ENCODE results near the gene CDK18. TPM values are rescaled to one million over a fixed set of nuclear protein-coding genes. Genes with fewer than 3 reads are reported as not detected.
A peak's percentile ranks its signal among the peaks of the same experiment; 100 is the strongest.

CDK18 gene
- total RNA-seq, 1 donor: 0.94 TPM

GRCh38 chr1:205492201-205492667 lies 12.2 kb upstream of the CDK18 start:
- Histone ChIP-seq H3K27me3 (ENCODE audit: insufficient read depth, low read length) (peaks cover 8% of the 10 kb centered on the region), H3K4me1 (ENCODE audit: insufficient read depth, low read length) (no peaks in the 10 kb centered on the region)

GRCh38 chr1:205492774-205493173 lies 11.7 kb upstream of the CDK18 start:
- Histone ChIP-seq H3K27me3 (ENCODE audit: insufficient read depth, low read length) (peaks cover 8% of the 10 kb centered on the region), H3K9me3 (ENCODE audit: low read depth, low read length) (no peaks in the 10 kb centered on the region), H3K4me3 (ENCODE audit: low read length) (no peak overlapping the region), H3K4me1 (ENCODE audit: insufficient read depth, low read length) (no peaks in the 10 kb centered on the region)

More at GRCh38 chr1:205492201-205492667, 12.2 kb upstream of the CDK18 start:
- Histone ChIP-seq H3K9me3 (ENCODE audit: low read depth, low read length) (no peaks in the 10 kb centered on the region), H3K4me3 (ENCODE audit: low read length) (no peak overlapping the region)

DNA sequence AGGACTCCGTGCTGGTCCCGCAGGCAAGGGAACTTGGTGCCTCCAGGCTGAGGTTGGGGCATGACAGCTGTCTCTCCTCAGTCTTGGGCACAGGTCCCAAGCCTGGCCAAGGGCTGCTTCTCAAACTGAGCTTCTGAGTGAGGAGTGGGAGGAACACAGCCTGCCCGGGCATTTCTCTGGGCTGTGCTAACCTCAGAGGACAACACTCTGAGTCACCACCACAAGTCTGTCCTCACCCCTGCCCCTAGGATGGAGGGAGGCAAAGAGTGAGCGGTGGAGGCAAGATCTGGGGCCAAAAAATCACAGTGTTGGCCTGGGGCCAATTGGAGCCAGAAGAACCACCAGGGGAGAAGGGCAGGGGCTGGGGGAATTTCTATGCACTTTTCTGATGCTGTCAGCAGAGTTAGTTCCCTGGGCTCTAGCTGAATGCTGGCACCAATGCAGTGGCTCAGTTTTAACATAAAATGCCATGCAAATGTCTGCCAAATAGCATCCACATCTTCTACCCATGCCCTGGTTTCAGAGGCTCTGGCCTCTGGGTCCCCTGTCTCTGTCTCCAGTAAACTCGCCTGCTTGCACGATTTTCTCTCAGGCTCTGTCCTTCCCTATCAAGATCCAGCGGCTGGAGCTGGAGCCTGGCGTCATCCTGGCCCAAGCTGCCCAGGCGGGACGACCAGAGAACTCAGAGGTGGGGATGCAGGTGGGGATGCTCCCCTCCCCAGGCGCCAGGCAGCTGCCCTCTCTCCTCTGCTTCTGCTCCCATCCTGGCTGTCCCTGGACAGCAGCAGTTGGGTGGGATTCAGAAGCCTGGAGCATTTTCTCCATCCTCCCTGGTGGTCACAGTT lies 11.0 kb upstream of the CDK18 start:
- Histone ChIP-seq H3K4me3 (ENCODE audit: low read length) (no peak overlapping the region), H3K9me3 (ENCODE audit: low read depth, low read length) (no peaks in the 10 kb centered on the region), H3K27me3 (ENCODE audit: insufficient read depth, low read length) (peaks cover 8% of the 10 kb centered on the region), H3K4me1 (ENCODE audit: insufficient read depth, low read length) (no peaks in the 10 kb centered on the region)

DNA sequence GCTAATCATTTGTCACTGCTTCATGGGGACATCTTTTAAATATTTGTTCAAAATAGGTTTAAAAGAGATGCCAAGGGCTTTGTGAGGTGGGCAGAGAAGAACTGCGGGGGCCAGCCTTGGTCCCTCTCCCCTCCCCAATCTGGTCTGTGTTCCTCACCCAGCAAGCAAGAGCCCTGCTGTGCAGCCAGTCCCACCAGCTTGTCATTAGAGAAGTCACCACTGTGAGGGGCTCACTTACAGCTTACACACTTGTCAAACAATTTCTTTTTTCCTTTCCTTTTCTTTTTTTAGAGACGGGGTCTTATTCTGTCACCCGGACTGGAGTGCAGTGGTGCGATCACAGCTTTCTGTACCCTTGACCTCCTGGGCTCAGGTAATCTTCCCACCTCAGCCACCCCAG lies 10.4 kb upstream of the CDK18 start:
- Histone ChIP-seq H3K27me3 (ENCODE audit: insufficient read depth, low read length) (peaks cover 4% of the 10 kb centered on the region), H3K4me1 (ENCODE audit: insufficient read depth, low read length) (no peaks in the 10 kb centered on the region), H3K4me3 (ENCODE audit: low read length) (no peak overlapping the region), H3K9me3 (ENCODE audit: low read depth, low read length) (no peaks in the 10 kb centered on the region)

DNA sequence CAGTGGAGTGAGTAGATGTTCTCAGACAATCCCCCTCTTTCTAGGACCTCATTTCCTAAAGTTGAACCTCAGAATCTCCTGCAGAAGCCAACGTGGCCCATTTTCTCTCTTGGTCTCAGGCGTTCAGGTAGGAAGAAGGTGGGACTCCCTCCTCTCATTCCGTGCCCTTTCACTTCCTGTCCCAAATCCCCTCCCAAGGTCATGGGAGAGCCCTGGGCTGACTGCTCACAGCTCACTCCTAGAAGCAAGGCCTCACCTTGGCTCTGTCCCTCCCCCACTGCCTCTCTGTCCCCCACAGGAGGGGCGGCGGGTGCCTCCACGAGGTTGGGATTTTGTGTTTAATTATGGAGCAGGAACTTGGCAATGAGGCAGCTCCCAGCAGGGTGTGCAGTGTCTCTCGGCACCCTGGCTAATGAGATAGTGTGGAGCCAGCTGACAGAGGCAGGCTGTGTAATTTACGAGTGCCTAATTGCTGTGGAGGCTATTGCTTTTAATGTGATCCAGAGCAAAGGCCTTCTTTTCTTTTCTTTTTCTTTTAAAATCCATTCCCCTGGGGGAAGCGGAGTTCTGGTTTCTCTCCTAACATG lies 9.1 kb upstream of the CDK18 start:
- Histone ChIP-seq H3K4me3 (ENCODE audit: low read length) (no peak overlapping the region), H3K27me3 (ENCODE audit: insufficient read depth, low read length) (peaks cover 4% of the 10 kb centered on the region), H3K4me1 (ENCODE audit: insufficient read depth, low read length) (no peaks in the 10 kb centered on the region), H3K9me3 (ENCODE audit: low read depth, low read length) (no peaks in the 10 kb centered on the region)

DNA sequence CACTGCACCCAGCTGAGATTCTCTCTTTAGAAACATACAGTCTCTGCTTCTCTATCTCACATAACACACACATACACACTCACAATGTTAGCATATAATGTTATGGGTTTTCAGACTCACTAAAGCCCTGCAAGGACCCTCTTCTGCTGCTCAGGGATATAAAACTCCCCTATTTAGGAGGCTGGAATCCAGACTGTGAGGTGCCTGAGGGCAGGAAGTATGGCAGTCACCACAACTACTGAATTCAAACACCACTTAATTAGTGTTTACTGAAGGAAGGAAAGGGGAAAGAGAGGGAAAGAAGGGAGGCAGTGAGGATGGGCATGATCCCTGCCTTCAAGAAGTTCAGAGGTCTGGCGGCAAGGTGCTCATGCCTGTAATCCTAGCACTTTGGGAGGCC lies 7.8 kb upstream of the CDK18 start:
- no peaks in the 10 kb centered on the region for H3K4me1 ChIP-seq (ENCODE audit: insufficient read depth, low read length)
- no peak overlapping the region for H3K4me3 ChIP-seq (ENCODE audit: low read length)
- H3K27me3 ChIP-seq (ENCODE audit: insufficient read depth, low read length): peaks cover 4% of the 10 kb centered on the region
- H3K9me3 ChIP-seq (ENCODE audit: low read depth, low read length): no peaks in the 10 kb centered on the region

DNA sequence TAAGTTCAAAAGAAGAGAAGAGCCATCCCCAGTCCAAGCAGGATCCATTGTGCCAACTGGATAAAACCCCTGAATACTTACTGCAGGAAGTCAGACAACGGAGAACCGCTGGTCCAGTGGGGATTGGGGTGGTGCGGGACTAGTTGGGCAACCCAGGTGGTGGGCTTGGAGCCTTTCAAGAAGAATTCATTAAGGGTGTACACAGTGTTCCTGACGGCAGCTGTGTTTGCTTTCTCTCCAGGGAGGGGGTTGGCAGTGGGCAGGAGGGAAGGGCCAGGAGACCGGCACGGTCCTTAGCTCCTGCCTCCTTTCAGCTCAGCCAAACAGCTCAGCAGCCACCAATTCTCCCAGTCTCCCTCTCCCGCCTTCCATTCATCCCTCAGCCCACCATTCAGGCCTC lies 7.1 kb upstream of the CDK18 start:
- Histone ChIP-seq H3K9me3 (ENCODE audit: low read depth, low read length) (no peaks in the 10 kb centered on the region), H3K4me1 (ENCODE audit: insufficient read depth, low read length) (no peaks in the 10 kb centered on the region), H3K4me3 (ENCODE audit: low read length) (no peak overlapping the region), H3K27me3 (ENCODE audit: insufficient read depth, low read length) (peaks cover 4% of the 10 kb centered on the region)

DNA sequence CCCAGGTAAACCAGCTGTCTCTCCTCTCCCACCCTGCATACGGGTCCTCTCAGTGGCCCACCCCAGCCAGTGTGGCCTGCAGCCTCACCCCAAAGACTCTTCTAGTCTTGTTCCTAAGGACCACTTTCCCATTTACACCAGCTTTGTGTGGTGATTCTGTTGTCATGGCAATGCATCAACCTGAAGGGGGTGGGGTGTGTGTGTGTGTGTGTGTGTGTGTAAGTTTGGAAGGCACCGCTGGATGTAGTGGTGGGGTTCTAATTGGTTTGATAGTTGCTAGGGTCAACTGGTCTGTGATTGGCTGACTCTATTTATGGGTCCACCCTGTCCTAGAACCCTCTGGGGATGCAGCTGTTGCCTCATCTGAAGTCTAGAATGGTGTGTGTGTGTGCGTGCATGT lies 4.7 kb upstream of the CDK18 start:
- Histone ChIP-seq H3K4me1 (ENCODE audit: insufficient read depth, low read length) (no peaks in the 10 kb centered on the region), H3K27me3 (ENCODE audit: insufficient read depth, low read length) (no peaks in the 10 kb centered on the region), H3K4me3 (ENCODE audit: low read length) (no peak overlapping the region), H3K9me3 (ENCODE audit: low read depth, low read length) (no peaks in the 10 kb centered on the region)

- no peaks in the 10 kb centered on the region for H3K9me3 ChIP-seq (ENCODE audit: low read depth, low read length)
- H3K27me3 ChIP-seq (ENCODE audit: insufficient read depth, low read length): no peaks in the 10 kb centered on the region
- H3K4me3 ChIP-seq (ENCODE audit: low read length): no peak overlapping the region
- H3K4me1 ChIP-seq (ENCODE audit: insufficient read depth, low read length): peaks cover 7% of the 10 kb centered on the region
These were observed 3.9 kb upstream of the CDK18 start for GRCh38 chr1:205500240-205501233.

DNA sequence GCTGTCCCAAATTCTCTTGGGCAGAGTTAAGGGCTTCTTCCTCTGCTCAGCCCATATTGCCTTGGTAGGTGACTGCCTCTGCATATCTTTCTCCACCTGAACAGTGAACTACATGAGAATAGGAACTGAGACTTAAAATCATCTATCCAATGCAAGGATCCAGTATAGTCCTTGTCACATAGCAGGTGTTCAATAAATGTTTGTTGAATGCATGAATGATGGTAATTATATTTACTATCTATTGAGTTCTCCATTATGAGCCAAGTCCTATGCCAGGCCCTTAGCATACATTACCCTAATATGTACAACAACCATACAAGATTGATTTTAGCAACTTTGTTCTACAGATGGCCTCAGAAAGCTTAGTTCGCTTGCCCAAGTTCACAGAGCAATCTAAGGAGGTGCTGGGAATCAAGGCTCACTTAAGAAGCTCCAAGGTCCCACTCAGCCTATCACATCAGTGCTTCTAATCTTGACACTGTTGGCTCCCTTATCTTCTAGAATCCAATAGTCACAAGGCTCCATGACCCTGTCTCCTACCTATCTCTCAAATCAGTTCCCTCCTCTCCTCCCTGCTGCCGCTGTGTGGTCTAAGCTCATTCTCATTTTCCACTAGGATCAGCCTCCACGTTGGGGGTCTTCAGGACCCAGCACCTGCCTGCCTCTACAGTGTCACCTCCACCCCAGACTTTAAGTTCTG lies 2.2 kb upstream of the CDK18 start:
- Histone ChIP-seq H3K9me3 (ENCODE audit: low read depth, low read length) (no peaks in the 10 kb centered on the region), H3K4me1 (ENCODE audit: insufficient read depth, low read length) (peaks cover 8% of the 10 kb centered on the region), H3K27me3 (ENCODE audit: insufficient read depth, low read length) (no peaks in the 10 kb centered on the region), H3K4me3 (ENCODE audit: low read length) (no peak overlapping the region)

DNA sequence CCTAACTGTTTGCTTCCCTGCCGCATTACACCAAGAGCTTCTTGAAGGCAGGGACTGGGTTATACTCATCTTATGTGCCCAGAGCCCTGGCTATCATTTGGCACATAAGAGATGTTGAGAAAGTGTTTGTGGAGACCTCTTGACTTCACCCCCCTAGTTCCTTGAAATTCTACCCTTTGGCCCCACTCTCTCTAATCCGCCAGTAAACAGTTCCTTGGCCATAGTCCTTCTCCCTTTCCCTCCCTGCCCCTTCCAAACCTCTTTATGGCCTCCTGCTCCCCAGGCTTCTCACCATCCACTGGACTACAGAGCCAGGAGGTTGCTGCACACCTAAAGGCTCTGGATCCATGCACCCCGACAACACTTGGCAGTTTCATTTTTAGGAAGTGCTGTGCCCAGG lies 1.5 kb upstream of the CDK18 start:
- Histone ChIP-seq H3K9me3 (ENCODE audit: low read depth, low read length) (no peaks in the 10 kb centered on the region), H3K27me3 (ENCODE audit: insufficient read depth, low read length) (no peaks in the 10 kb centered on the region), H3K4me3 (ENCODE audit: low read length) (no peak overlapping the region), H3K4me1 (ENCODE audit: insufficient read depth, low read length) (peaks cover 8% of the 10 kb centered on the region)

DNA sequence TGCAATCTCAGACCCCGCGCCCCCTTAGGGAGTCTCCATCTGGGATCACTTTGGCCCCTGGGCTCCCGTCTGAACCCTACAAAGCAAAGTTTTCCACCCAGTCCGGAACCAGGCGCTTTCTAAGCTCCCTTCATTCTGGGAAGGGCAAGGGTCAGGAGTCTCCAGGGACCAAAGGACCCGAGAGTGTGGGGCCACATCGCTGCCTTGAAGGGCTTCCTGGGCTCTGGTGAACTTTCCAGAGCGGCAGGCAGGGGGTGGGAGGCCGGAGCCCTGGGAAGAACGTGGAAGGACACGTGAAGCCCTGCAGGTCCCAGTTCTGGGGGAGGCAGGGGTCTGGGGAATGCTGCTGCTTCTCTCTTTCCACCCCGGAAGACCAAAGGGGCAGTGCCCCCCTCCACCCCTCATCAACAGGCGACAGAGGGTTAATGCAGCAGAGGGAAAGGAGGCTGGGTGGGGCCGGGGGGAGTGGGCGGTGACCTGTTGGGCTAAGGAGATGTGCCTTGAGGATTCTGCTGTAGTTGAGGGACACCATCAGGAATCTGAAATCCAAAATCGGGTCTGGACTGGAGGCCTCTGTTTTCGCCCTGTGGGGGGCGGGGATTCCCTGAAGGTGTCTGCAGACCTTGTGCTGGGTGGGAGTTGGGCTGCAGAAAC lies 734 bp downstream of the CDK18 start:
- Histone ChIP-seq H3K9me3 (ENCODE audit: low read depth, low read length) (no peaks in the 10 kb centered on the region), H3K27me3 (ENCODE audit: insufficient read depth, low read length) (no peaks in the 10 kb centered on the region), H3K4me1 (ENCODE audit: insufficient read depth, low read length) (peaks cover 8% of the 10 kb centered on the region), H3K4me3 (ENCODE audit: low read length) (peak overlapping the region; percentile 44)

DNA sequence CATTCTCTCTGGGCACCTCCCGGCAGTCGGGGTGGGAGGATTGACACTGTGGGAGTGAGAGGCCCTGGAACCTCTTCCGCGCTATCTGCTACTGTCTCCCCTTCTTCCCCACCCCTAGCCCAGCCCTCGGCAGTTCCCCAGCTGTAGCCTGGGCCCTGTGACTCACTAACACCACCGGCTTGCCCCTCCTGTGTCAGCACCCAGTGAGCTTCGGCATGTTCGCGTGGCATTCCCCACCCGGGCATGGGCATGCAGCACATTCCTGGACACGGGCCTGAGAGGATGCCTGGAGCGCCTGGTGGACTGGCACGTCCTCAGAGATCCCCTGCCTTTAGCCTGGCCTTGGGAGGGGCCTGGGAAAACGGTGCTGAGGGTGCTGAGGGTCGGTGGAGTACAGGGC lies 1.3 kb downstream of the CDK18 start:
- H3K4me3 ChIP-seq (ENCODE audit: low read length): no peak overlapping the region

More for the DNA sequence above, 1.3 kb downstream of the CDK18 start:
- peaks cover 8% of the 10 kb centered on the region for H3K4me1 ChIP-seq (ENCODE audit: insufficient read depth, low read length)
- H3K27me3 ChIP-seq (ENCODE audit: insufficient read depth, low read length): no peaks in the 10 kb centered on the region
- H3K9me3 ChIP-seq (ENCODE audit: low read depth, low read length): no peaks in the 10 kb centered on the region

All from mononuclear cell (primary cell).